Measurements from ENCODE around the gene SERPING1.
A peak's percentile ranks its signal among the peaks of the same experiment; 100 is the strongest.

Gene SERPING1

DNA sequence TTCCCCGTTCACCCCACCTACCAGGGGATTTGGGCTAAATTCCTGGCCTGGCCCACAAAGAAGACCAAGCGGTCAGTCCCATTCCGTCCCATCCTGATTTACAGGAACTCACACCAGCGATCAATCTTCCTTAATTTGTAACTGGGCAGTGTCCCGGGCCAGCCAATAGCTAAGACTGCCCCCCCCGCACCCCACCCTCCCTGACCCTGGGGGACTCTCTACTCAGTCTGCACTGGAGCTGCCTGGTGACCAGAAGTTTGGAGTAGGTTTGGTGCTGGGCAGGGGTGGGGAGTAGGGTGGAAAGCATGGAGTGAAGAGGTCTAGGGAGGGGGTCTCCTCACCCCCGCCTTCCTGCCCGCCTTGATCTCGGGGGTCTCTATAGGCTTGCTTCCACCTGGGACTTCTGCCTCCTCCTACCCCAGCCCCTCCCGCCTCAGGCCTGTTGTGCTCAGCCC is at the start of gene SERPING1:
Gene SERPING1 (plus strand): TSS at position 225 of the 455 bp plus-strand sequence. CDS start 586 bp downstream, outside the sequence.
- DNase-seq = no peak

DNA sequence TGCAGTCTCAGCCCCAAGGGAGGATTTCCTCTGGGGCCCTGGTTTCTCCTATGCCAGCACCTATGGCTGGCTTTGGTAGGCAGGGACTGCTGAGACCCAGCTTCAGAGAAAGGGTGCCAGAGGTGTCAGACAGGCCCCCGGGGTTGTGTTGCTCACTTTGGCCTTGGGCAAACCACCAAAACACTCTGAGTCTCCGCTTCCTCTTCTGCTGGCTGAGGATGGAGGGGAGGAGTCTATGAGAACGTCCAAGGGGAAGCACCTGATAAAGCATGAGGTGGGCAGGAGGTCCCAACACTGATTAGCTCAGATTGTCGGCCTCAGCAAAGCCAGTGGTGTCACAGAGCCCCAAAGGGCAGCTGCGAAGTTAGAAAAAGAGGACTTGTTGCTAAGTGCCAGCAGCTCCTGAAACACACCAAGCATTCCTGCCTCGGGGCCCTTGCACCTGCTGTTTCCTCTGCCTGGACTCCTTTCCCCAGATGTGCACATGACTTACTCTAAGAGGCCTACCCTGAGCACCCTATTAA is 49.6 kb upstream of the SERPING1 start:
- no peak for DNase-seq

DNA sequence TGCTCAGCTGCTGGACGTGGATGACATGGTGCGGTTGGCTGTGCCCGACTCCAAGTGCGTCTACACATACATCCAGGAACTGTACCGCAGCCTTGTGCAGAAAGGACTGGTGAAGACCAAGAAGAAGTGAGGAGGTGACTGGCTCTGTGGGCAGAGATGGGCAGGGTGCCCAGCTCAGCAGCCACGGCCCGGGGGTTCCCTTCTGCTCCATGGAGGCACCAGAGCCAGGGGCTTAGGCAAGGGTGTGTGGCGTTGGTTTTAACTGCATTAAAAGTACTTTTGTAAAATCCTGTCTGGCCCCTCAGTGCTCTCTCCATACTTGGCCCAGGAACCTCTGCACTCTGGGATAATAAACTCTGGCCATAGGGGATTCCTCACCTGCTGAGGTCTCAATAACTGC is 47.5 kb upstream of the SERPING1 start:
- no peak for DNase-seq

DNA sequence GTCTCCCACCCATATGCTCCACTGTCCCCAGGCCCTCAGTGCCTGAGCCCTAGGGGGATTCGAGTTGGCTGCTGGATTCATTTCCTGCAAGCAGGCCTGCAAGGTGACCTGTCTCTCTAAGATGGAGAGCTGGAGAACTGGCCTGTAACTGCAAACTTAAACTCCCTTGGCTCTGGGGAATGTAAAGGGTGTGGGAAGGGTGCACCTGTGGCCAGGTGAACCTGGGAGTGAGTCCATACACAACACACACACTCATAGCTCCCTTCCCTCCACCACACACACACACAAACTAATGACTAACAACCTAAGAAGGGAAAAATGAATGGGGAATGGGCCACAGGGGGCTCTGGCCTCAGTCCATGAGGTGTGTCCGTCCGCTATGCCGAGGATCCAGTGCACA is 45.5 kb upstream of the SERPING1 start:
- DNase-seq = no peak

DNA sequence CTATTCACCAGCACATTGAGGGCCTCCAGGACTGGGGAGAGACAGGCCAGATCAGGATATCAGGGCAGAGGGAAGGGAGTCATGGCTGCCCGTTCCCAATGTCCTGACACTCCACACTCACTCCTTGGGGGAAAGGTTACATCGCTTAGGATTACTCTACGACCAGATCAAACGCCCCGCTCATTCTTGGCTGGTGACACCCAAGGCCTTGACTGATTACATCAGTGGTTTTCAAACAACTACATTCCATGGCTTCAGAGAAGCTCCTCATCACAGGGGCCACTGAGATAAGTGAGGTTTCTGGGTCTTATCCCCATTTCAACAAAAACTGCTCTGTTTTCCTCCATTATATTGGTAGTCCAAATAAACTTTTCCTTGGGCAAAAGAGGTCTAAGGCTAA is 45.0 kb upstream of the SERPING1 start:
- DNase-seq = no peak

DNA sequence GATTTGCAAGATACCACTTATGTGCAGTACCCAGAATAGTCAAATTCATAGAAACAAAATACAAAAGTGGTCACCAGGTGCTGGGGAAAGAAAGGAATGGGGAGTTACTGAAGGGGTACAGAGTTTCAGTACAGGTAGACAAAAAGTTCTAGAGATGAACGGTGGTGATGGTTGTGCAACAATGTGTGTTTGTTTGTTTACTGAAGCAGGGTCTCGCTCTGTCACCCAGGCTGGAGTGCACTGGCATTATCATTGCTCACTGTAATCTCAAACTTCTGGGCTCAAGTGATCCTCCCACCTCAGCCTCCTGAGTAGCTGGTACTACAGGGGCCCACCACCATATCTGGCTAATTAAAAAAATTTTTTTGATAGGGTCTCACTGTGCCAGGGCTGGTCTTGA is 42.1 kb upstream of the SERPING1 start:
- no peak for DNase-seq

DNA sequence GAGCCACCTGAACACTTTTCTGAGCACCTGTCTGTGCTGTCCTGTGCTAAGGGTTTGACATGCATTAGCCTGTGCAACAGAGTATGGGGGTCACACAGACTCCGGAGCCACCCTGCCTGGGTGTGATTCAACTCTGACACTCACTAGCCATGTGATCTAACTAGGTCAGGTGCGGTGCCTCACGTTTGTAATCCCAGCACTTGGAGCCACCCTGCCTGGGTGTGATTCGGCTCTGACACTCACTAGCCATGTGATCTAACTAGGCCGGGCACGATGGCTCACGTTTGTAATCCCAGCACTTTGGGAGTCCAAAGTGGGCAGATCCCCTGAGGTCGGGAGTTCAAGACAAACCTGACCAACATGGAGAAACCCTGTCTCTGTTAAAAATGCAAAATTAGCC is 41.4 kb upstream of the SERPING1 start:
- no peak for DNase-seq

DNA sequence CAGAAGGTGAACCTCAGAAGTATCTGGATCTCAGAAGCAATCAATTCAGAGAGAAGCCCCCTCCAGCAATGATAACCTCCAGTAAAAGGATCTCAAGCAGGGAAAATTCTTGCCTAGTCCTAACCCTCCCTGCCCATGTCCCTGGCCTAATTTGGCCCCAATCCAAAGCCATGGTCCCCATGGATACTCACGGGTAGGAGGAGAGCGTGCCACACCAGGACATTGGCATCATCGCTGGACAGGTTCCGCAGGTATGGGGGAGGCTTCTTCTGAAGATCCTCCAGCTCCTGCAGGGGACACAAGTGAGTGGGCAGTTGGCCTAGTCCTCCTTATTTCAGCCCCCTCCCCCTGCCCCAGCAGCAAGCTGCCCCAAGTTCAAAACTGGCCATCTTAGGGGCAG is 37.3 kb upstream of the SERPING1 start:
- DNase-seq = no peak

DNA sequence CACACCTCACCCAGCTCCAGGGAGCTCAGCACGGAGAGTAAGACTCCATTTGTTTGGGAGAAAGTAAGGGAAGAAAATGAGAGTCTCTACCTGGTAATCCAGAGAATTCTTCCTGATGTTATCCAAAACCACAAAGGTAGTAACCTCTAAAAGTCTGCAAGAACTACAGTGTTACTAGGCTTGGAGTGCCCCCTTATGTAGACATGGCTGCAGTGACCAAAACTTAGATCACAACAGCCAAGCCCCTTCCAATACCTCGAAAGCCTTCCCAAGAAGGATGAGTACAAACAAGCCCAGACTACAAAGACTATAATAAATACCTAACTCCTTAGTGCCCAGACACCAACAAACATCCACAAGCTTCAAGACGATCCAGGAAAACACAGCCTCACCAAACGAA is 34.9 kb upstream of the SERPING1 start:
- DNase-seq = no peak

DNA sequence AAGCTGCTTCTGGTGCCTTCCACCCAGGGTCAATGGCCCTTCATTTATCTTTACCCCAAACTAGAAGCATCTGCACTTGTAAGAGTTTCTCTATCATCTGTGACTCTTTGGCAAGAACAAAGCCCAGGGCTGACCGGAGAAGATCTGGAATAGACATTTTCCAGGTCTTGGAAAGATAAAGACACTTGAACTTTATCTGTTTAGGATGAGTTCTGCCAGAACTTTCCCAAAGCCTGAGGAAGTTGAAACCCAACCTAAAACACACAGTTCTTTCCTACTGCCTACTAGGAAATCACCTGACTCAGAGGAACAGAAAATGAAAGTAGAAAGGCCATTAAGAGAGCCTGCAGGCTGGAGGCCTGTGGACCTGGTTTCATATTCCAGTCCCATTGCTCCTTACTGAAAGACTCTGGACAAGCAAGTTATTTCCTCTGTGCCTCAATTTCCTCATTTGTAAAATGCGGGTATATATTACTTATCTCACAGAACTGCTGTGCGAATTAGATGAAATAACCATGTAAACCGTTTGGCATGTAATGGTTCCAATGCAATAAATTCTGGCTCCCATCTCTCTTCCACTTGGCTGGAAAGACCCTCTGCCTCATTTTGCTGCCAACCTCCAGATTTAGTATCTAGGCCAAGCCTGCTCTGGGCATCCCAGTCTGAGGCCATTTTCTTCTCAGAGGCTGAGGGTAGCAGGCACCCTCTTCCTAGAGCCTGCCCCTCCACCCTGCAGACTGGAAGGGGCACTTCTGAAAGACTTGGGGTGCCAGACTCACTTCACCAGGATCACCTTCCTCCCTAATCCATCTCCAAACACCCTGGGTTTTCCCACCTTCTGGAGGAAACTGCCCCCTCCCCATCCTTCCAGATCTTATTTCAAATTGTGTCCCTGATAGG is 31.2 kb upstream of the SERPING1 start:
- DNase-seq = no peak

DNA sequence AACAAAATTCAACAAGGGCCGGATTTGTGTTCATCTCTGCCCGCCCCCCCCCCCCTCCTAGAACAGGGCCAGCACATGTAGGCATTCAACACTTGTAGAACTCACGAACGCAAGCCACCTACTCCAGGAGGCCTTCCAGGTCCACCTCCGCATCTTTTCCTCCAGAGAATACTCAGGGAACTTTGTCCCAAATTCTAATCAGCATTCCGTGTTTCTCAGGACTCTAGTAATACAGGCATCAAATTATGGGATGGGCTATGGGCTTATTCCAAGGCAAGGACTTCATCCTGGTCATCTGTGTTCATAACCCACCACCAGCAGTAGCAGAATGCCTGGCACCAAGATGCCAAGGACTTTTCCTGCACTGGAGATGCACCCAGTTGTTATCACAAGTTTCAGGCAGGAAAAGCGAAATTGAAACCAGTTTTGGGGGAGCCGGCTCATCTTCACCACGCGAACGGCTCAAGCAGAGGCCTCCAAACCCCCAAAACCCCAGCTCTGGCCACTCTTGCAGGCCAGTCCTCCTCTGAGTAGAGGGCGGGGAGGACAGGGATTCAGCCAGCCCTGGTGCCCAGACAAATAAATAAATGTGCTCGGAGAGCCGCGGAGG is 30.5 kb upstream of the SERPING1 start:
- no peak for DNase-seq

DNA sequence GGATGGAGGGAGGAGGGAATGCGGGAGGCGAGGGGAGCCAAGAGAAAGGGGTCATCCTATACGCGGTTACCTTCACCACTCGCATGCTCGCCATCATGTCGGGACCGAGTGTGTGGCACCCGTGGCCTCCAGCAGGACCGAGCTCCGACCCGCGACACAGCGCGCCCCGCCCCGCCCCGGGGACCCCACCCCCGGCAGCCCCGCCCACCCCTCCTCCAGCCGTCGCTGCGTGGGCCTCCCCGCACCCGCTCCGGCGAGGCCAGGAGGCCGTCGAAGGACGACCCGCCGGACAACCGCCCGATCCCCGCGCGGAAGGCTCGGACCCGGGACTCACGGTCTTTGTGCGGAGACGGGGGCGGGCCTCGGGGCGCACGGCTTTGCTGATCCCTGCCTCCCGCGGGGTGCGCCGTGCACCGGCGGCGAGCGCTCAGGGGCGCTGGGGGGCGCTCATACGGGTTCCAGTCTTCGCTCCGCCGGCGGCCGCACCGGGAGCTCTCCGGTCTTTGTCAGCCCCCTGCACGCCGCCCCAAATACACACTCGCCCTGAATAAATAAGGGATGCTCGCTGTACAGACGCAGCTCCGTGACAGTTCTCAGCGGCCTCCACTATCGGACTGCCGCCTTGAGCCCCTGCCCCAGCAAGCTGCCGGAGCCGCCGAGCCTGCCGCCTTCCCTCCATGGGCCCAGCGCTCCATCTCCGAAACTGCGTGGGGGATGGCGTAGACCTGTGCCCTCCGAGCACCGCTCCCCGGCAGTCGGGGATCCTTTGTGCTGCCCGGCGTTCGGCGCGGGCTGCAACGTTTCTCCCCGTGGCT is 29.8 kb upstream of the SERPING1 start, which contains the start of gene UBE2L6:
Gene UBE2L6 (minus strand): TSS at position 158 of the 815 bp plus-strand sequence. CDS start 61 bp downstream, at position 97.
- peak; percentile 81 for DNase-seq

DNA sequence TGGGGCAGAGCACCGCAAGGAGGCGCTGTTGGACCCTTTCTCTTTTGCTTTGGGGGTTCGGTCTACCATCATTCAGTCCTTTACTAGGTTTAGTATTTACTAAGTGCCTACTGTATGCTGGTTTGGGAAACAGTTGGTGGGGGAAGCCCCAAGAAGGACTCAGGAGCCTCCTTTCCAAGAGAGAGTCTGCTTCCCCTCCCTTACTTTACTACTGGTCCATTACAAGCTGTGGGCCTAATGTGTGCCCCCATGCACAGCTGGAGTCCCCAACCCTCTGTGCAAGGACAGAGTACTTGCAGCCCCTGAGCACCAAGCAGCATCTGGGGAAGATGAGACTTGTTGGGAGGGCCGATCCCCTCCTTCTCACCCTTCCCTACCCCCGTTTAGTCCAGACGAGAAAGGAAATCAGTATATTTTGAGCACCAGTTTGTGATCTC is 29.1 kb upstream of the SERPING1 start:
- DNase-seq = no peak

DNA sequence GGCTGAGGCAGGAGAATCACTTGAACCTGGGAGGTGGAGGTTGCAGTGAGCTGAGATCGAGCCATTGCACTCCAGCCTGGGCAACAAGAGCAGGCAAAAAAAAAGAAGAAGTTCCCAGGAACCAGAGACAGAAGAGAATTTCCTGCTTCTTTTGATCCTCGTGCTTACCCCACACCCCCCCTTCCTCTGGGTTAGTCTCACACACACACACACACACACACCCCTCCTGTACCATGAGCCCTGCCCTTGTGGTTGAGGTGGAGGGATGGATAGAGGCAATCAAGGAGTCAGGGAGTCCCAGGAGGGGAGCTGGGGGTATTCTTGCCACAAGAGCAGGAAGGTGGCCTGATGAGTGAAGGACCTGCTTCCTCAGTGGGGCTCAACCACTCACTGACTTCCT is 25.9 kb upstream of the SERPING1 start:
- DNase-seq = no peak

DNA sequence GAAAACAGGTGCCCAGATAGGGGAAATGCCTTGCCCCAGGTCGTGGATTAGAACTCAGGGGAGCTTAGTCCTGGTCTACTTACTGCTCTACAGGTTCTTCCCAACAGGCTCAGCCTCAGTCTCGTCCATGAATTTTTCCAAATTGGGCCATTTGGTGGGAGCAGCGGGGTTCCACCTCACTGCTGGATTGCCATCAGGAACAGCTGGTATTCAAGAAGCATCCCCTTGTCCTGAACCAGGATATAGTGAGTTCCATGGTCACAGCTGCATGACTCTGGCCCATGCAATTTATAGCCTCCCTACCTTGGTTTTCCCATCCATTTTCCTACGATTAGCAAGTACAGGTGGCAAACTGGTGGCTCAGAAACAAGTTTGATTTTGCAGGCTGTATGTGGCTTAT is 23.4 kb upstream of the SERPING1 start:
- DNase-seq = no peak

DNA sequence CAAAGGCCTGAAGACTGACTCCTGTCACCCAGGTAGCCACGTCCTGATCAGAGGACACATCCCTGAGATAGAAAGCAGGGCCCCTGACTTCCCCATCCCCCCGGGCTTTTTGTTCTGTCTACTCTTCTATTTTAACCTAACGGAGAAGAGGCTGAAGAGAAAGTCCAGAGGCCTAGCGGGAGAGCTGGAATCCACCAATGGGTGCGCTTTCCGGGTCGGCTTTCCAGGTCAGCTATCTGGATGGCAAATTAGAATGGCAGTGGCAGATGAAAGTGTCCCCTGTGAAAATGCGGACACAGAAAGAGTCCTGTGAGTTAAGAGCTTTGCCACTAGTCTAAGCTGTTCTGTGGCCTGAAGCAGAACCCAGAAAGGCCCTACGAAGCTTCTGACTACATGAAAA is 13.1 kb upstream of the SERPING1 start:
- DNase-seq = no peak

DNA sequence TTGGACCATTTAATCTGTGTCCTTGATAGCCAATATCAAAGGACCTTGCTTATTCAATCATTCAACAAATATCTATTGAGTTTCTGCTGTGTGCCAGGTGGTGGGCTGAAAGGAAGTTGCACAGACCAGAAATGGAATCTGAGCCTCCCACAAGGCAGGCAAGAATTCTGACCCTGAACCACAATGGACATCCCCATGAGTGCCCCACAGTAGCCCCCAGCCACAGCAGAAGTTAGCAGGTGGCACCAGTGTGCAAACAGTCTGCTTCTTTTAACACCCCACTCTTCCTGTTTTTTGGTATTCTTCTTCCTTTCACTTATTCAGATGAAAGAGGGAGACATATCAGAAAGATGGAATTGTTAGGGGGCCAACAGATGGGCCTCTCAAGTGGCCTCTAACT is 12.2 kb upstream of the SERPING1 start:
- DNase-seq = no peak

DNA sequence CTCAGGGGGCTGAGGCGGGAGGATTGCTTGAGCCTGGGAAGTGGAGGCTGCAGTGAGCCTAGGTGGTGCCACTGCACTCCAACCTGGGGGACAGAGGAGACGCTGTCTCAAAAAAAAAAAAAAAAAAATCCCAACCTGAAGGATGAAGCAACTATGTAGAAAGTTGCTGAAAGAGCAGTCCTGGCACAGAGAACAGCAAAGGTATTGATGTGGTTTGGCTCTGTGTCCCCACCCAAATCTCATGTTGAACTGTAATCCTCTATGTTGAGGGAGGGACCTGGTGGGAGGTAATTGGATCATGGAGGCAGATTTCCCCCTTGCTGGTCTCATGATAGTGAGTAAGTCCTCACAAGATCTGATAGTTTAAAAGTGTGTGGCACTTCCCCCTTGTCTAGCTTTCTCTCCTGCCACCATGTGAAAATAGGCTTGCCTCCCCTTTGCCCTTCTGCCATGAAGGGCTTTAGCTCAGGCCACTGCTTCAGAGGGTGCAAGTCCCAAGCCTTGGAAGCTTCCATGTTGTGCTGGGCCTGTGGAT is 10.7 kb upstream of the SERPING1 start:
- no peak for DNase-seq

DNA sequence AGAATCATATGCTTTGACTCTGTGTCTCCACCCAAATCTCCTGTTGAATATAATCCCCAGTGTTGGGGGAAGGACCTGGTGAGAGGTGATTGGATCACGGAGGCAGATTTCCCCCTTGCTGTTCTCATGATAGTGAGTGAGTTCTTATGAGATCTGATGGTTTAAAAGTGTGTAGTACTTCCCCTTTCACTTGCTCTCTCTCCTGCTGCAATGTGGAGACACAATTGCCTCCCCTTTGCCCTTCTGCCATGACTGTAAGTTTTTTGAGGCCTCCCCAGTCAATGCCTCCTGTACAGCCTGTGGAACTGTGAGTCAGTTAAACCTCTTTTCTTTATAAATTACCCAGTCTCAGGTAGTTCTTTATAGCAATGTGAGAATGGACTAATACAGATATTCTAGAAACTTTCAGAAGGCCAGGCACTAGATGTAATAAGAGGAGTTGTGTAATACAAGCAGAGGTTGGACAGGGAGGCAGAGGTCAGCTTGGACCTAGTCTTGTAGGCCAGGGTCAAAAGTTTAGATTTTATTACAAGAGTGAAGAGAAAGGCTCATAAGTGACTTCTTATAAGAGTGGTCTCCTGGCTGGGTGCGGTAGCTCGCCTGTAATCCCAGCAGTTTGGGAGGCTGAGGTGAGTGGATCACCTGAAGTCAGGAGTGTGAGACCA is 9.3 kb upstream of the SERPING1 start:
- DNase-seq = no peak

DNA sequence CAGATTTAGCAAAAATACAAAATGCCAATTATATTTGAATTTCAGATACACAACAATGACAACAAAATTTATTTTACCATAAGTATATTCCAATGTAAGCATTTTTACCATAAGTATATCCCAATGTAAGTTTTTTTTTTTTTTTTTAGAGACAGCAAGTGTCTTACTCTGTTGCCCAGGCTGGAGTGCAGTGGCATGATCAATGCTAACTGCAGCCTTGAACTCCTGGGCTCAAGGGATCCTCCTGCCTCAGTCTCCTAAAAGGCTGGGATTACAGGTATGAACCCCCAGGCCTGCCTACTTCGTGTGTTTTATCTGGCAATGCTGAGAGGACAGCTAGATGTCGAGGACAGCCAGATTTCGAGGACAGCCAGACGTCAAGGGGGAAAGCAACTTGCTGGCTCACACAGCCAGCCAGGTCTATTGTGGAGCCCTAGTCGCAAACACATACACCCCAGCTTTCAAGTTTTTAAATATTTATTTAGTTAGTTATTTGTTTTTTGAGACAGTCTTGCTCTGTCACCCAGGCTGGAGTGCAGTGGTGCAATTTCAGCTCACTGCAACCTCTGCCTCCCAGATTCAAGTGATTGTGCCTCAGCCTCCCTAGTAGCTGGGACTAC is 1.1 kb upstream of the SERPING1 start:
- no peak for DNase-seq

DNA sequence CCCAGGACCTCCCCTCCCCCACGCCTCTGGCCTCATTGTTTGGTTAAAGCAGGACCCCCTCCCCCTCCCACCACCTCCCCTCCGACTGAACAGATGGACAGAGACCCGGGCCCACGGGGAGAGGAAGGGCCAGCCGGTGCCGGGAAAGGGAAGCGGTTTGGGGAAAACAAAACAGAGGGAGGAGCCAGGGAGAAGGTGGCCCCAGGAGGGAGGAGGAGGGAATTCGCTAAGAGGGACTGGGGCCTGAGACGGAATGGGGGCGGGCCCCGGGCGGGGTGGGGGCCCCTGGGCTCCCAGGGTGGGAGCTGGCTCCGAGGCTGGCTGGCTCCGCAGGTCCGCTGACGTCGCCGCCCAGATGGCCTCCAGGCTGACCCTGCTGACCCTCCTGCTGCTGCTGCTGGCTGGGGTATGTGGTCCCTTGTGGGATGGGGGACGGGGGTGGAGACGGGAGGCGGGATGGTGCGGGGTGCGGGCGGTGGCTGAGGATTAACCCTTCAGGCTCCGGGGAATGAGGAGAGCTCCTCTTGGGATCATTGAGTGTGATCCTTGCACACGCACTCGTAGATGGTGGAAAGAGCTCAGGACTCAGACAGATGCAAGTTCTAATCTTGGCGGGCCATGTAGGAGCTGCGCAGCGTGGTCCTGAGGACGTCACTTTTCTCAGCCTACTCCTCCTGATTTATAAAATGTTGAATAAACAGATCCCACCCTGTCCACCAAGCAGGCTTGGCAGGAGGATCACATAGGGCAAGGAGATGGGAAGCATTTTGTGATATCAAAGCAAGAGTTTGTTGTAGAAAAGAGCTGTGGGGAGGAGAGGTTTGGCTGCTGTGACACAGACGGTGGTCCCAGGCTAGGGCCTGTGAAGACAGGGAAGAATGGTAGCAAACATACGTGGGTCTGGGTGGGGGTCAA is 688 bp downstream of the SERPING1 start:
- peak; percentile 65 for DNase-seq
